Vagina (tissue), 2 donors: ENCODE data around the gene TMEM132C. TPM values are rescaled to one million over a fixed set of nuclear protein-coding genes. Genes with fewer than 3 reads are reported as not detected.

Source experiments
- DNase-seq, 2 donors: peaks; one replicate each; pipeline ENCODE4 v3.0.0-alpha.2; 2017; ENCODE audit errors: extremely low spot score in 2 of 2
- H3K27ac ChIP-seq: fragments of 200-600 bp; sonication (generic); one replicate; pipeline ENCODE4 v1.5.1; 2019
- H3K27me3 ChIP-seq: fragments of 200-600 bp; sonication (generic); one replicate; pipeline ENCODE4 v1.5.1; 2019
- H3K36me3 ChIP-seq, 2 donors: fragments of 200-600 bp; sonication (generic); one replicate each; pipeline ENCODE4 v1.5.1; 2017 to 2019
- H3K4me1 ChIP-seq: fragments of 200-600 bp; sonication (generic); one replicate; pipeline ENCODE4 v1.5.1; 2019
- H3K4me3 ChIP-seq, 2 donors: fragments of 200-600 bp; sonication (generic); 1 replicate in 1 of 2; 2 replicates in 1 of 2; pipeline ENCODE4 v1.5.1; 2016 to 2019
- H3K9me3 ChIP-seq: fragments of 200-600 bp; sonication (generic); one replicate; pipeline ENCODE4 v1.5.1; 2019
- CTCF ChIP-seq, 3 experiments: fragments of 450-650 bp in 2 of 3; fragments of 200-600 bp in 1 of 3; sonication (generic) in 1 of 3; IDR thresholded peaks; one replicate each; pipeline ENCODE4 v1.5.1; 2017 to 2019; ENCODE audit warnings: antibody characterized with exemption in 3 of 3, mild to moderate bottlenecking in 2 of 3, moderate library complexity in 2 of 3
- POLR2A ChIP-seq, 2 donors: fragments of 450-650 bp; IDR thresholded peaks; one replicate each; pipeline ENCODE4 v1.6.1; 2017; ENCODE audit warnings: antibody characterized with exemption in 2 of 2, mild to moderate bottlenecking in 2 of 2, moderate library complexity in 2 of 2
- POLR2AphosphoS5 ChIP-seq, 2 donors: sonication (generic); formaldehyde crosslinking; IDR thresholded peaks; one replicate each; pipeline ENCODE4 v1.9.0; 2017; ENCODE audit warnings: antibody characterized with exemption in 2 of 2, mild to moderate bottlenecking in 2 of 2, low read depth in 1 of 2; ENCODE audit not compliant: insufficient read depth in 1 of 2
- intact Hi-C: fragments of 100-400 bp; cut with DNase I; formaldehyde crosslinking; loops from one replicate; pipeline ENCODE4 v1.15.1; 2023
- total RNA-seq: library from RNA; depleted of rRNA; stranded (reverse); fragments of >200 nt; gene quantifications from one replicate; pipeline ENCODE4 v1.2.3, GENCODE V29; 2016

TMEM132C gene
- total RNA-seq, 1 donor from 2014 or later, result 20.6 TPM

GRCh38 chr12:128449146-128449894 is 182.3 kb downstream of the TMEM132C start:
- DNase-seq, result no peak
- no peak for TF ChIP-seq CTCF (IDR thresholded peaks at IDR 0.05)
- TF ChIP-seq POLR2AphosphoS5 (IDR thresholded peaks at IDR 0.05; ENCODE audit: insufficient read depth in 1 of 2, low read depth in 1 of 2), result no peak
- TF ChIP-seq POLR2A (IDR thresholded peaks at IDR 0.05), result no peak
- Histone ChIP-seq H3K9me3 (no peaks in the 10 kb centered on the region), H3K27ac (no peak overlapping the region), H3K36me3 (no peaks in the 10 kb centered on the region), H3K4me1 (no peaks in the 10 kb centered on the region), H3K4me3 (no peak overlapping the region), H3K27me3 (no peaks in the 10 kb centered on the region)
- intact Hi-C loops, result no loop called here

GRCh38 chr12:128450810-128451209 is 183.8 kb downstream of the TMEM132C start:
- H3K9me3 ChIP-seq, result no peaks in the 10 kb centered on the region
- H3K27ac ChIP-seq, result no peak overlapping the region
- intact Hi-C loops, result no loop called here
- H3K4me1 ChIP-seq, result no peaks in the 10 kb centered on the region
- no peaks in the 10 kb centered on the region for H3K36me3 ChIP-seq
- TF ChIP-seq CTCF (IDR thresholded peaks at IDR 0.05), result no peak
- no peak for TF ChIP-seq POLR2A (IDR thresholded peaks at IDR 0.05)
- no peak for TF ChIP-seq POLR2AphosphoS5 (IDR thresholded peaks at IDR 0.05; ENCODE audit: insufficient read depth in 1 of 2, low read depth in 1 of 2)
- no peak for DNase-seq
- H3K27me3 ChIP-seq, result no peaks in the 10 kb centered on the region
- H3K4me3 ChIP-seq, result no peak overlapping the region

- Histone ChIP-seq H3K4me3 (no peak overlapping the region), H3K4me1 (no peaks in the 10 kb centered on the region), H3K36me3 (no peaks in the 10 kb centered on the region), H3K9me3 (no peaks in the 10 kb centered on the region), H3K27me3 (no peaks in the 10 kb centered on the region), H3K27ac (peak overlapping the region; percentile 13)
- peak in 1 of 2 donors; percentile 29 for TF ChIP-seq POLR2AphosphoS5 (IDR thresholded peaks at IDR 0.05; ENCODE audit: insufficient read depth in 1 of 2, low read depth in 1 of 2)
- no peak for TF ChIP-seq CTCF (IDR thresholded peaks at IDR 0.05)
- intact Hi-C loops, result no loop called here
- no peak for DNase-seq
Observed at GRCh38 chr12:128455851-128456250, 188.9 kb downstream of the TMEM132C start.

GRCh38 chr12:128456922-128457321 is 190.0 kb downstream of the TMEM132C start:
- Histone ChIP-seq H3K36me3 (no peaks in the 10 kb centered on the region), H3K27ac (no peak overlapping the region), H3K9me3 (no peaks in the 10 kb centered on the region), H3K4me1 (no peaks in the 10 kb centered on the region), H3K27me3 (no peaks in the 10 kb centered on the region), H3K4me3 (no peak overlapping the region)
- TF ChIP-seq POLR2A (IDR thresholded peaks at IDR 0.05) (no peak), POLR2AphosphoS5 (IDR thresholded peaks at IDR 0.05; ENCODE audit: insufficient read depth in 1 of 2, low read depth in 1 of 2) (no peak), CTCF (IDR thresholded peaks at IDR 0.05) (no peak)
- intact Hi-C loops, result no loop called here
- no peak for DNase-seq

- intact Hi-C loops, result no loop called here
- DNase-seq, result no peak
- H3K27ac ChIP-seq, result no peak overlapping the region
- H3K4me3 ChIP-seq, result no peak overlapping the region
- H3K4me1 ChIP-seq, result no peaks in the 10 kb centered on the region
- no peaks in the 10 kb centered on the region for H3K36me3 ChIP-seq
- no peaks in the 10 kb centered on the region for H3K27me3 ChIP-seq
- no peak for TF ChIP-seq CTCF (IDR thresholded peaks at IDR 0.05)
- no peak for TF ChIP-seq POLR2A (IDR thresholded peaks at IDR 0.05)
- TF ChIP-seq POLR2AphosphoS5 (IDR thresholded peaks at IDR 0.05; ENCODE audit: insufficient read depth in 1 of 2, low read depth in 1 of 2), result no peak
- no peaks in the 10 kb centered on the region for H3K9me3 ChIP-seq
Observed at GRCh38 chr12:128458301-128458974, 191.5 kb downstream of the TMEM132C start.
